Coronary artery (tissue), 2 donors: ENCODE measurements around the gene FRMD3.

Experiments
- DNase-seq: peaks from one replicate; pipeline ENCODE4 v3.0.0-alpha.2; 2017; ENCODE audit warnings: low spot score
- H3K27ac ChIP-seq, 2 donors: fragments of 200-600 bp; sonication (generic); one replicate each; pipeline ENCODE4 v1.5.1; 2016 to 2019
- H3K4me3 ChIP-seq: fragments of 200-600 bp; sonication (generic); 2 replicates; pipeline ENCODE4 v1.5.1; 2016; ENCODE audit warnings: mild to moderate bottlenecking, moderate library complexity
- TF ChIP-seq, protein P1 (sequence below): fragments of 200-600 bp; sonication (generic); IDR thresholded peaks from one replicate; pipeline ENCODE4 v1.5.1; 2019; ENCODE audit warnings: antibody characterized with exemption

The FRMD3 gene

DNA sequence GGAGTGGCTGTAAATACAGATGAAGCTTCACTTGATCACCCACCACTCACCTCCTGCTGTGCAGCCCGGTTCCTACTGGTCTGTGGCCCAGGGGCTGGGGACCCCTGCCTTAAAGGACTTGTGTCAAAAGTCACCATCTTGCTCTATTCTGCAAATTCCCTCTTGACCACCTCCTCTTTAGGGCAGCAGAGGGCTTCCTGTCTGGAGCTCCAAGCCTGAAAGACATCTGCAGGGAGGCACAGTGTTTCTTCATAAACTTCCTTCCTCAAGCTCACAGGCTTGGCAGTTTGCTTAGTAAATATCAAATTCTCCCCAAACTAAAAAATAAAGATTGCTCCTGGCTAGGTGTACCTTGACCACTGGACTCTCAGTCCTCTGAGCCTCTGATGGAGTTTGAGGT lies 104.4 kb downstream of the FRMD3 start:
- TF ChIP-seq, protein P1, sequence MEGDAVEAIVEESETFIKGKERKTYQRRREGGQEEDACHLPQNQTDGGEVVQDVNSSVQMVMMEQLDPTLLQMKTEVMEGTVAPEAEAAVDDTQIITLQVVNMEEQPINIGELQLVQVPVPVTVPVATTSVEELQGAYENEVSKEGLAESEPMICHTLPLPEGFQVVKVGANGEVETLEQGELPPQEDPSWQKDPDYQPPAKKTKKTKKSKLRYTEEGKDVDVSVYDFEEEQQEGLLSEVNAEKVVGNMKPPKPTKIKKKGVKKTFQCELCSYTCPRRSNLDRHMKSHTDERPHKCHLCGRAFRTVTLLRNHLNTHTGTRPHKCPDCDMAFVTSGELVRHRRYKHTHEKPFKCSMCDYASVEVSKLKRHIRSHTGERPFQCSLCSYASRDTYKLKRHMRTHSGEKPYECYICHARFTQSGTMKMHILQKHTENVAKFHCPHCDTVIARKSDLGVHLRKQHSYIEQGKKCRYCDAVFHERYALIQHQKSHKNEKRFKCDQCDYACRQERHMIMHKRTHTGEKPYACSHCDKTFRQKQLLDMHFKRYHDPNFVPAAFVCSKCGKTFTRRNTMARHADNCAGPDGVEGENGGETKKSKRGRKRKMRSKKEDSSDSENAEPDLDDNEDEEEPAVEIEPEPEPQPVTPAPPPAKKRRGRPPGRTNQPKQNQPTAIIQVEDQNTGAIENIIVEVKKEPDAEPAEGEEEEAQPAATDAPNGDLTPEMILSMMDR: no peak

DNA sequence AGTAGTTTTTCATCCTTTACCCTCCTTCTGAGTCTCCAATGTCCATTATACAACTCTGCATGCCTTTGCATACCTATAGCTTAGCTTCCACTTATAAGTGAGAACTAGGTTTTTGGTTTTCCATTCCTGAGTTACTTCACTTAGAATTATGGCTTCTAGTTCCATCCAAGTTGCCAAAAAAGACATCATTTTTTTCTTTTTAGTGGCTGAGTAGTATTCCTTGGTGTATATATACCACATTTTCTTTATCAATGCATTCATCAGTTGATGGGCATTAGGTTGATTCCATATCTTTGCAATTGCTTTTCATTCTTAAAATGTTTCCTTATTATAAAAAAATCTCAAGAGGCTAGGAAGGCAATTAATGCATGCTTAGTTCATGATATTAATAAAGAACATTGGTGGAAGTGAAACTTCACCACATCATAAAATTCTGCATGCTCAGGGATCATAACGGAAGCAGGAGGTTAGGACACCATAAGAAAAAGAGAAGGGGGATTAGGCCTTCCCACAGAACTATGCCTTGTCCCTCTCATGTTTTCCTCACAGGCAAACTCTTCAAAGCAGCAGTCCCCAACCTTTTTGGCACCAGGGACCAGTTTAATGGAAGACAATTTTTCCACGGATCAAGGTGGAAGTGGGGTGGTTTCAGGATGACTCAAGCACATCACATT lies 105.2 kb downstream of the FRMD3 start:
- TF ChIP-seq, protein P1: no peak
- Histone ChIP-seq H3K4me3 (no peak overlapping the region), H3K27ac (peak overlapping the region in 1 of 2 donors; percentile 58)
- no peak for DNase-seq

More for the DNA sequence above, 104.4 kb downstream of the FRMD3 start:
- no peak for DNase-seq
- Histone ChIP-seq H3K4me3 (no peak overlapping the region), H3K27ac (peak overlapping the region in 1 of 2 donors; percentile 58)

DNA sequence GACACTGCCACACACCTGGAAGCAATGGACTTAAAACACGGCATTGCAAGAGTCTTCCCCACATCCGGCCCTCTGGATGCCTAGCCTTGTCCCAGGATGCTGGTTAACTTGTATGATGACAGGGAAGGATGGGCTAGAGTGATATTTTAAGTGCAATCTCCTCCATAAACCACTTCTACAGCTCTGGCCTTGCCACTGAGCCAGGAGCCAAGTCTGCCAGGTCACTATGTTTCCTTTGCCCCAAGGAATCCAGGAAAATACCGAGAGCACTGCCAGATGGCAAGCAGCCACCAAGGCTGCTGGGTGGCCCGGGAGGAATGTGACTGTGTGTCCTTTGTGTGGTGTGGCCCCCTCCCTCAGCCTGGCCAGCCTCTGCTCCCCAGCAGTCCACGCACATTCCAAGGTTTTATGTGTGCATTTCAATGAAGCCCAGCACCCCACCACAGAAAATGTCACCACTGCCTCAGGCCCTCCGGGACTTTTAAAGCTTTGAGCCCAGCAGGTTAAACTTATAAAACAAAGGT lies 106.0 kb downstream of the FRMD3 start:
- H3K27ac ChIP-seq: peak overlapping the region; percentile 18 to 83
- DNase-seq: peak; percentile 89
- H3K4me3 ChIP-seq: peak overlapping the region; percentile 41
- TF ChIP-seq, protein P1: no peak

DNA sequence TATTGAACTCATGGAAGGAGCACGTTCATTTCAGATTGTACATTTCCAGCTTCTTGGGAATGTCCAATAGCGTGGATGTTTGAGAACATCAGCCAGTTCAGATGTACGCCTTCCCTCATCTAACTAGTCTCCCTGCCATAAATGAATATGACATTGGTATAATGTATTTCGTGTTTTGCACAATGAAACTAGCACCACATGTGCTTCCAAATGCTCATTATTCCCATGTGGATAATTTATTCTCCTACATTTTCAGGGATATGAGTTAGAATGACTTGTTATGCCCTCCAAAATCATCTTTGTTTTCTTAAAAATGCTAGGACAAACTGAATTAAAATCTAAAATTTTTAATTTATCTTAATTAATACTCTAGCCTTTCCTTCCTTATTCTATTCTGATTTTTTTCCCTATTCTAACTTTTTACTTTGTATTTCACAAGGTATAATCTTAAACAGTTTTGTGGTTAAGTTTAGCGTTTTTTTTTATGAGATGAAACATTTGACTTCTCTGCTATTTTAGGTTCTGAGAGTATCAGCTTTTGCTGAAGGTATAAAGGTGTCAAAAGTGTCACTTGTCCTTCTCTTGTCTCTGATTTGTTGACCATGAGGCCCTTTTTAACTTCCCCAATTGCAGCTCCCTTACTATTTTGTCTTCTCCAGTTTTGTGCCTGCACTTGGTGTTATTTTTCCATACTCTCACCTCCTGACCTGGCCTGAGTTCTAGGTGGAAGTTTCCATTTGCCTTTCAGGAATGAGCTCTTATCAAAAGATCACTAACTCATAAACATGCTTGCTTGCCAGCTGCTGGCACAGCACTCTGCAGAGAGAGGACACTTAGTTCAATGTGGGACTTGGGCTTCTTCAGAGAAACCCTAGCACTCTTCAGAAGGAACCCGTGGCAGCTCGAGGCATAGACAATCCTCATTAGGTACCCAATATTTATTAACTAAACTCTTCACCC lies 106.8 kb downstream of the FRMD3 start:
- TF ChIP-seq, protein P1: no peak
- Histone ChIP-seq H3K4me3 (peak overlapping the region; percentile 41), H3K27ac (peak overlapping the region; percentile 18 to 83)
- no peak for DNase-seq

DNA sequence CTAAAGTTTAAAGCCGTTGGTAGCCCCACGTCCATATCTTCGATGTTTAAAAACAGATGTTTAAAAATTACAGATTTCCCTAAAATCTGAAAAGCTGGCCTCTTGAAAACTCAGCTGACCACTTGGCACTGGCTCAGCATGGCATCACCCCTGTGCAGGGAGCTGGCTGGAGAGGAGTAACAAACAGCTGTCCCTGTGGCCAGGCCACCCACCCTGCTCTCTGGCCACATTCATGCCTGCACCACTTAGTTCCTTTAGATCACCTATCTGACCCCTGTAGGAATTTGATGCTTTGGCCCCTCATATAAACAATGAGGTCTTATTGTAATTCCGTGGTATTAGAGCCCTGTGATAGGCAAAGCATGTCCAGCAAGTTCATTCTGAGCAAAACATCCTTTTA lies 107.5 kb downstream of the FRMD3 start:
- no peak for DNase-seq
- no peak overlapping the region for H3K27ac ChIP-seq
- TF ChIP-seq, protein P1: no peak
- no peak overlapping the region for H3K4me3 ChIP-seq

DNA sequence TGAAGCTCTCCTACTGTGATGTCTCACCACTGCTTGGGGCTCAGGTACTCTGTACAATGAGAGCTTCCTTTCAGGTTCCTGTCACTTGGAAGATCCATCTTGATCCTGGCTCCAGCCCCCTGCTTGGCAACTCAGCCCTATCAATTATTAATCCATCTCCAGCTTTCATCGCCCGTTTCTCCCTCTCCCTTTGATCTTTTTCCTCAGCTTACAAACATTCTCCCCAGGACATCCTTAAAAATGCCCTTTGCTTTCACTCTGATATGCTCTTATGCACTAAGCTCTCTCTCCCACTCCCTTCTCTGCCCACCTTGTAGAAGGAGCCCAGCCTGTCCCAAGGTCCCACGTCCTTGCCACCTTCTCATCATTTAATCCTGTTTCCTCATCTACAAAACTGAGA lies 109.0 kb downstream of the FRMD3 start:
- Histone ChIP-seq H3K27ac (no peak overlapping the region), H3K4me3 (no peak overlapping the region)
- TF ChIP-seq, protein P1: no peak
- no peak for DNase-seq
